SU-DHL-6 (cell line): Measurements from ENCODE around the gene REELD1.

ENCODE experiments used
- H2AFZ ChIP-seq: fragments of 200-600 bp; sonication (generic); 2 replicates; pipeline ENCODE4 v1.6.1; 2014; ENCODE audit warnings: low read depth, mild to moderate bottlenecking, moderate library complexity, mixed read lengths, antibody characterized with exemption, low read length; ENCODE audit not compliant: severe bottlenecking
- H3F3A ChIP-seq: fragments of 200-600 bp; shearing (Covaris generic); 2 replicates; pipeline ENCODE4 v1.6.0; 2016; ENCODE audit warnings: antibody characterized with exemption, mild to moderate bottlenecking; ENCODE audit not compliant: insufficient read depth
- H3K27ac ChIP-seq: fragments of 200-600 bp; sonication (generic); 2 replicates; pipeline ENCODE4 v1.5.1; 2016; ENCODE audit warnings: low read depth, mild to moderate bottlenecking, low read length, moderate library complexity, mixed read lengths
- H3K27me3 ChIP-seq: fragments of 200-600 bp; sonication (generic), shearing (Covaris generic); 2 replicates; pipeline ENCODE4 v1.6.0; 2014; ENCODE audit warnings: mild to moderate bottlenecking, low read length
- H3K36me3 ChIP-seq: fragments of 200-600 bp; sonication (generic); 2 replicates; pipeline ENCODE4 v1.6.1; 2014; ENCODE audit warnings: mild to moderate bottlenecking, low read length, mixed read lengths
- H3K4me2 ChIP-seq: fragments of 300-600, 200-600 bp; shearing (Covaris generic), sonication (generic); 2 replicates; pipeline ENCODE4 v1.6.0; 2014; ENCODE audit warnings: low read length, low read depth, mild to moderate bottlenecking; ENCODE audit not compliant: poor library complexity, severe bottlenecking
- H3K4me3 ChIP-seq: fragments of 200-600 bp; sonication (generic); 2 replicates; pipeline ENCODE4 v1.5.1; 2014; ENCODE audit warnings: antibody characterized with exemption, low read length, mild to moderate bottlenecking, mixed read lengths; ENCODE audit not compliant: insufficient read depth, poor library complexity, severe bottlenecking
- H3K79me2 ChIP-seq: fragments of 200-600 bp; sonication (generic); 2 replicates; pipeline ENCODE4 v1.6.1; 2014; ENCODE audit warnings: mild to moderate bottlenecking, low read length, moderate library complexity; ENCODE audit not compliant: insufficient read depth
- H3K9ac ChIP-seq: fragments of 200-600 bp; sonication (generic); 2 replicates; pipeline ENCODE4 v1.7.0; 2014; ENCODE audit warnings: mild to moderate bottlenecking, low read length
- H3K9me2 ChIP-seq: fragments of 200-600 bp; sonication (generic); replicated peaks from 2 replicates; pipeline ENCODE4 v1.6.1; 2014; ENCODE audit warnings: low read length; ENCODE audit not compliant: insufficient read depth
- H3K9me3 ChIP-seq: fragments of 200-600 bp; sonication (generic); 2 replicates; pipeline ENCODE4 v1.6.1; 2014; ENCODE audit warnings: low read length, mixed read lengths; ENCODE audit not compliant: insufficient read depth
- H4K20me1 ChIP-seq: fragments of 200-600 bp; sonication (generic); 2 replicates; pipeline ENCODE4 v1.6.1; 2014; ENCODE audit warnings: low read depth, mild to moderate bottlenecking, antibody characterized with exemption, low read length, moderate library complexity, mixed read lengths
- CTCF ChIP-seq: fragments of 200-600 bp; sonication (generic); IDR thresholded peaks from one replicate; pipeline ENCODE4 v1.5.1; 2017; ENCODE audit warnings: antibody characterized with exemption, mild to moderate bottlenecking, low read length, moderate library complexity; ENCODE audit not compliant: insufficient read depth, poor library complexity, severe bottlenecking
- EZH2phosphoT487 ChIP-seq: fragments of 200-600 bp; sonication (generic), shearing (Covaris generic); conservative IDR thresholded peaks from 2 replicates; pipeline ENCODE4 v1.6.1; 2018; ENCODE audit warnings: mild to moderate bottlenecking, antibody characterized with exemption, low read length, moderate library complexity, mixed read lengths

Gene REELD1

GRCh38 chr4:146255463-146255862 is 41.1 kb downstream of the REELD1 start:
- no peak for TF ChIP-seq EZH2phosphoT487
- TF ChIP-seq CTCF: no peak

GRCh38 chr4:146255874-146256273 is 41.5 kb downstream of the REELD1 start:
- no peak overlapping the region for H2AFZ ChIP-seq
- H3K79me2 ChIP-seq: no peaks in the 10 kb centered on the region
- H3K27me3 ChIP-seq: no peaks in the 10 kb centered on the region
- H3K4me3 ChIP-seq: no peak overlapping the region
- no peaks in the 10 kb centered on the region for H4K20me1 ChIP-seq
- H3K36me3 ChIP-seq: no peaks in the 10 kb centered on the region
- H3K4me2 ChIP-seq: no peak overlapping the region
- H3K9me3 ChIP-seq: no peaks in the 10 kb centered on the region
- H3F3A ChIP-seq: no peaks in the 10 kb centered on the region
- H3K27ac ChIP-seq: no peak overlapping the region
- TF ChIP-seq EZH2phosphoT487 (no peak), CTCF (no peak)
- H3K9me2 ChIP-seq: no peaks in the 10 kb centered on the region
- H3K9ac ChIP-seq: no peak overlapping the region

More at GRCh38 chr4:146255463-146255862, 41.1 kb downstream of the REELD1 start:
- Histone ChIP-seq H3K27ac (no peak overlapping the region), H2AFZ (no peak overlapping the region), H3K36me3 (no peaks in the 10 kb centered on the region), H3K9me3 (no peaks in the 10 kb centered on the region), H3K4me3 (no peak overlapping the region), H4K20me1 (no peaks in the 10 kb centered on the region), H3F3A (no peaks in the 10 kb centered on the region), H3K79me2 (no peaks in the 10 kb centered on the region), H3K27me3 (no peaks in the 10 kb centered on the region), H3K4me2 (no peak overlapping the region), H3K9ac (no peak overlapping the region), H3K9me2 (no peaks in the 10 kb centered on the region)

- Histone ChIP-seq H2AFZ (no peak overlapping the region), H4K20me1 (no peaks in the 10 kb centered on the region), H3K4me3 (no peak overlapping the region), H3F3A (no peaks in the 10 kb centered on the region), H3K27ac (no peak overlapping the region), H3K36me3 (no peaks in the 10 kb centered on the region), H3K4me2 (no peak overlapping the region), H3K9me2 (no peaks in the 10 kb centered on the region), H3K9ac (no peak overlapping the region), H3K27me3 (no peaks in the 10 kb centered on the region), H3K79me2 (no peaks in the 10 kb centered on the region), H3K9me3 (no peaks in the 10 kb centered on the region)
- TF ChIP-seq CTCF: no peak
- TF ChIP-seq EZH2phosphoT487: no peak
Measured at GRCh38 chr4:146256328-146256727, 42.0 kb downstream of the REELD1 start.
